Limb (tissue), 2 donors: ENCODE data around the gene PPP2R3B.
A peak's percentile ranks its signal among the peaks of the same experiment; 100 is the strongest.
"Not testable (repeated sequence)": the region's sequence is repeated elsewhere in the genome, so short reads cannot be mapped to it uniquely, and the experiment has no call there.

Experiments
- DNase-seq, 2 donors: peaks; one replicate each; pipeline ENCODE4 v3.0.0-alpha.2; 2016; ENCODE audit errors: extremely low spot score in 2 of 2

PPP2R3B gene, protein sequence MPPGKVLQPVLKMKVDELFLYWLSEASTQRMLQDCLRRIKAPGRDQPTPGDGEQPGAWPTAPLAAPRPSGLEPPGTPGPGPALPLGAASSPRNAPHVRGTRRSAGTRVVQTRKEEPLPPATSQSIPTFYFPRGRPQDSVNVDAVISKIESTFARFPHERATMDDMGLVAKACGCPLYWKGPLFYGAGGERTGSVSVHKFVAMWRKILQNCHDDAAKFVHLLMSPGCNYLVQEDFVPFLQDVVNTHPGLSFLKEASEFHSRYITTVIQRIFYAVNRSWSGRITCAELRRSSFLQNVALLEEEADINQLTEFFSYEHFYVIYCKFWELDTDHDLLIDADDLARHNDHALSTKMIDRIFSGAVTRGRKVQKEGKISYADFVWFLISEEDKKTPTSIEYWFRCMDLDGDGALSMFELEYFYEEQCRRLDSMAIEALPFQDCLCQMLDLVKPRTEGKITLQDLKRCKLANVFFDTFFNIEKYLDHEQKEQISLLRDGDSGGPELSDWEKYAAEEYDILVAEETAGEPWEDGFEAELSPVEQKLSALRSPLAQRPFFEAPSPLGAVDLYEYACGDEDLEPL

DNA sequence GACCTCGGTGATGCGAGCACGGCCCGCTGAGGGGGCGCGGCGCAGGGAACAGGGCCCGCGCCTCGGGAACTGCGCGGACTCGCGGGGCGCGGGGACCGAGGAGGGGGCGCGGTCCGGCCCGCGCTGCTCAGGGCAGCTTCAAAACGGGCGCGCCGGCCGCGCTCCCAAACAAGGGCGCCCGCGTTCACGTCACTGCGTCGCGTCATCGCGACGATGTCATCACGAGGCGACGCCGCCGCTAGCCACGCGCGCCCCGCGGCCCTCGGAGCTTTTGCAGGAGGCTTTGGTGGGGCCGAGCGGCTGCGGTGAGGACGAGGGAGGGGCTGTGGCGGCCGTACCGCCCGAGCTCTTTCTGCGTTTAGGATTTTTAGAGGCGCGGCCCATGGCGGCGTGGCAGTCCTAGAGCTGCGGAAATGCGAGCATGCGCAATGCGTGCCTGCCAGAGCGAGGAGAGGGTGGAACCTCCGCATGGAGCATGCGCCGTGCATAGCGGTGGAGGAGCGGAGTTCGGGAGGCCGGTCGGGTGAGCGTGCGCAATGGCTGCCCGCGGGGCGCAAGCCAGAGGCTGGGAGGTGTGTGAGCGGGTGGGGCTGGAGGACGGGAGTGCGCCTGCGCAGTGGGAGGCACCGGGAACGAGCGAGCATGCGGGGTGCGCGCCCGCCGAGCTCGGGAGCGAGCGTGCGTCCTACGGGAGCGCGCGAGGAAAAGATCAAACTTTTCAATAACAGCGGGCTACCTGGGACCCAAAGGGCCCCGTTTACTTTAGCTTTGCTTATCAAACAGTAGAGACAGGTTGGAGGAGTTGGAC, at the start of gene PPP2R3B:
TSS of gene PPP2R3B (minus strand) at position 140 of the 808 bp plus-strand sequence. CDS start 216 bp downstream, outside the sequence.
- peak; percentile 98 to 99 for DNase-seq

DNA sequence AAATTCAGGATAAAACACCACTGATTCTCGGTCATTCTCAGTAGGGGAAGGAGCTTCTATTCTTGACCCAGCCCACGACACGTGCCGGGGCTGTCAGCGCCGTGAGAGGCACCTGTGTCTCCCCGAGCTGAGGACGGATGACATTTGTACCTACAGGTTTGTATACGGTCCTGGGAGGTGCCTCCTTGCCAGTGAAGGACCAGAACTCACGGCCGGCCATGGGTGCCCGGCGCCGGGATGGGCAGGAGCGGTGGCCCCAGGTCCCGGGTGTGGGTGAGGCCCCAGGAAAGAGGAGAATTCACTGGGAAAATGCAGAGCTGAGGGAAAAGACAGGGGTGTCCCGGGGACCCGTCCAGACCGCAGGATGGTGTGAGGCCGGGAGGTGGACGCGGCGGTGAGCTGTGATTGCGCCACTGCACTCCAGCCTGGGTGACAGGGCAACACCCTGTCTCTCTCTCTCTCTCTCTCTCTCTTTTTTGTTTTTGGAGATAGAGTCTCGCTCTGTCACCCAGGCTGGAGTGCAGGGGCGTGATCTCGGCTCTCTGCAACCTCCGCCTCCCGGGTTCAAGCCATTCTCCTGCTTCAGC, 48.9 kb upstream of the PPP2R3B start:
- no peak for DNase-seq

DNA sequence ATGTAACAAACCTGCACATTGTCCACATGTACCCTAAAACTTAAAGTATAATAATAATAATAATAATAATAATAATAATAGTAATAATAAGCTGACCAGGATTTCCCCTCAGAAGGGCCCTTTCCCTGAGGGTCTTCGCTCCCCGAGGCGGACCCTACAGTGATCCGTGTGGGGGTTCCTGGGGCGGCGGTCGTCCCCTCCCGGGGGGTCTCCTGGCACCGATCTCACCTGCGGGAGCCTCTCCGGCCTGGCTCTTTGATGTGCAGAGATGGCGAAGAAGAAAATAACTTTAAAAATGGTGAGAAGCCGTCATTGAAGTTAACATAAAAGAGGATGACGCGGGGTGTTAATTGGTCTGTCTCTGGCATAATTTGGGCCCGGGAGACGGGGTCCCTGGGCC, 48.2 kb upstream of the PPP2R3B start:
- no peak for DNase-seq

DNA sequence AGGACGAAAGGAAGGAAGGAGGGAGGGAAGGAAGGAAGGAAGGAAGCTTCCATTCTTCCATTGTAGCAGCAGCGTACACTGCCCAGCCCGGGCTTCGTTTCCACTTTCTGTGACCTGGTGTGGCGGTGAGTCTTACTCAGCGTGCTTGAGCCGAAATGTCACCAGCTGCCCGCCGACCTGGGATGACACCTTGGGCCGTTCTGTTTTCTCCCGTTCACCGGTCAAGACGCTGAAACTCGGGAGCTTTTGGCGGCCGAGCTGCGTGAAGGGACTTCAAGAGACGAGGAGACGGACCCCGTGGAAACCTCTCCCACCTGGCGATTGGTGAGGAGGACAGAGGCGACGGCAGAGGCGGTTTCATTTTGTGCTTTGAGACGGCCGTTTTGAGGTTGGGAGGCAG, 47.1 kb upstream of the PPP2R3B start:
- no peak for DNase-seq

DNA sequence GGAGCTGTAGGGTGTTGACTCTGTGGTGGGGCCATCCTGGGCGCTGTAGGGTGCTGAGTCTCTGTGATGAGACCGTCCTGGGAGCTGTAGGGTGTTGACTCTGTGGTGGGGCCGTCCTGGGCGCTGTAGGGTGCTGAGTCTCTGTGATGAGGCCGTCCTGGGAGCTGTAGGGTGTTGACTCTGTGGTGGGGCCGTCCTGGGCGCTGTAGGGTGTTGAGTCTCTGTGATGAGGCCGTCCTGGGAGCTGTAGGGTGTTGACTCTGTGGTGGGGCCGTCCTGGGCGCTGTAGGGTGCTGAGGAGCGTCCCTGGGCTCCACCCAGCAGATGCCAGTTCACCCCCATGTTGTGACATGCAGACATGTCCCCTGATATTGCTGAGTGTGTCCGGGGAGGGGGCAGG, 46.0 kb upstream of the PPP2R3B start:
- not testable (repeated sequence) for DNase-seq

DNA sequence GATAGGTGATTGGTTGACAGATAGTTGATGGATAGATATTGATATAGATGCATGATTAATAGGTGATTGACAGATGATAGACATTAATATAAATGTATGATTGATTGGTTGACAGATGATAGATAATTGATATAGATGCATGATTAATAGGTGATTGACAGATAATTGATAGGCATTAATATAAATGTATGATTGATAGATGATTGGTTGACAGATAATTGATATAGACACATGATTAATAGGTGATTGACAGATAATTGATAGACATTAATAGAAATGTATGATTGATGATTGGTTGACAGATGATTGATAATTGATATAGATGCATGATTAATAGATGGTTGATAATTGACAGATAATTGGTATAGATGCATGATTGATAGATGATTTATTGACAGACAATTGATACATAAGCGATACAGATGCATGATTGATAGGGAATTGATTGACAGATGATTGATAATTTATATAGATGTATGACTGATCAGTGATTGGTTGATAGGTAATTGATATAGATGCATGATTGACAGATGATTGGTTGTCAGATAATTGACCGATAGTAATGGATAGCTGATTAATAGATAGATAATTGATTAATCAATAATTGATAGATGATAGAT, 44.9 kb upstream of the PPP2R3B start:
- no peak for DNase-seq

DNA sequence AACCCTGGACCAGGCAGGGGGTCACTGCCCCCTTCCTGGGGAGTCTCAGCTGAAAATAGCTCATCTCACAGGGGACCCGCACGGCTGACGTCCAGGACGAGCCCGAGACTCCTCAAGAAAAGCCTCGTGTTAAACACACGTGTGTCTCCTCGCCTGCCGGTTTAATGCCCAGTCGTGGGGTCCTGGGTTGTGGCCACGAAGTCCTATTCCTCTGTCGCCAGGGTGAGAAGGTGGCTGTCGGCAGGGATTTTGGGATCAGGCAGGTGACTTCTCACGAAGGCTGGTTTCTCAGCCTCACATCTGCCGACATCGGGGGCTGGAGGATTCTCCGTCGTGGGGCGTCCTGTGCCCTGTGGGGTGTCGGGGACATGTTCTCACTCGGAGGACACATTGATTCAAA, 44.3 kb upstream of the PPP2R3B start:
- DNase-seq: no peak

DNA sequence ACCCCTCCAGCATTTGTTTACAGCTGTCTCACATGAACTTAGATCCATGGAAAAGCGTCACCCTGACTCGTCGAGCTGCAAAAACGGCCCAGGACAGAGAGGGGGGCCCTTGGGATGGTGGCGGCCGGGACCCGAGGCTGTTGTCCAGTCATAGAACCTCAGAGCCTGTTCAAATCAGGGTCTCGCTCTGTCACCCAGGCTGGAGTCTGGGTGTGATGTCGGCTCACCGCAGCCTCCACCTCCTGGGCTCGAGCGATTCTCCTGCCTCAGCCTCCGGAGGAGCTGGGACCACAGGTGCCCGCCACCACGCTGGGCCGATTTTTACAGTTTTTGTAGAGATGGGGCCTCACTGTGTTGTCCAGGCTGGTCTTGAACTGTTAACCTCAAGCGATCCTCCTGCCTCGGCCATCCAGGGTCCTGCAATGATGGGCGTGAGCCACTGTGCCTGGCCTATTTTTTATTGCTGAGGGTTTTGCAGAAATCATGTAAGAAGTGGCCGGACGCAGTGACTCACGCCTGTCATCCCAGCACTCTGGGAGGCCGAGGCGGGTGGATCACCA, 42.6 kb upstream of the PPP2R3B start:
- no peak for DNase-seq

DNA sequence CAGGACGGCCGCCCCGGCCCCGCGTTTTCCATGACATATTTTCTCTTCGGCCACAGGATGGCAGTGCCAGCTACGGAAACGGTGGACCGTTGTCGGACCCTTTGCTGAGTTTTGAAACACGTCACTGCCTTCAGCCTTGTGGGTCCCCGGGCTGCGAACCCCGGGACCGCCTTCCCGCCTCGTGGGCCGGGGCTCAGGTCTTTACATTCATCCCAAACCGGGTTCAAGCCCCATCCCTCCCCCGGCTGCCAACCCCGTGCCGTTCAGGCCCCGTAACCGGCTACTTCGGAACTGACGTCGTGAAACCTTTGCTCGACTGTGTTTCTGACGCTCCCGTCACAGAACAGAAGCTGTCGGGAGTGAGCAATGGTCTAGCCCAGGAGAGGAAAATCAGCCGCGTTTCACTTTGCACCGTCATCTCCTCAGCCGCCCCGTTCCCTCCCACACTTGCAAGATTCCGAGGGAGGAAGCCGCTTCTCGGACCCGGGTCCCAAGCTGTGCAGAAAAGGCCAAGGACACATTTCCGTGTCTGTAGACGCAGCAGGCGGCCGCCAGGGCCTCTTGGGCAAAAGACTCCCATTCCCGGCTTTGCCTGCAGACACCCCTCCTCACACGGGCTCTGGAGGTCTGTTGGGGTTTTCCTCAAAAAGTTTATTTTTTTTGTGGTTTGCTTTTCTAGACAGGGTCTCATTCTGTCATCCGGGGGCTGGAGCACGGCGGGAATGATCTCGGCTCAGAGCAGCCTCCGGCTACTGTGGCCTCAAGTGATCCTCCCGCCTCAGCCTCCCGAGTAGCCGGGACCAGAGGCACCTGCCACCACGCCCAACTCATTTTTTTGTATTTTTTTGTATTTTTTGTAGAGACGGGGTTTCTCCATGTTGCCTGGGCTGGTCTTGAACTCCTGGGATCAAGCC, 41.4 kb upstream of the PPP2R3B start:
- peak; percentile 51 to 79 for DNase-seq

DNA sequence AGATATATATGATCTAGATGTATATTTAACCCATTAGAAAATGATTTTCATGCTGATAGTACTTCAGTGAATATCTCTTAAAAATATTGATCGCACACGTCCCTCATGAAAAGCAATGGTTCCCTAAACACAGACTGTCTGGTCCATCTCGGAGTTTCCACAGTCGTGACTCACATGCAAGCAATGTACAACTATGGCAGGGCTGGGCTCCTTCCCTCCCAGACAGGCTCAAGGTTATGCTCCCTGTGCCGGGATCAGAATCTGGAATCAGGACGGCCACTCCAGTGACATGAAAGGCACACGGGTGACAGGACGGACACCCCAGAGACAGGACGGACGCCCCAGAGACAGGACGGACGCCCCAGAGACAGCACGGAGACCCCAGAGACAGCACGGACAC, 40.2 kb upstream of the PPP2R3B start:
- no peak for DNase-seq

DNA sequence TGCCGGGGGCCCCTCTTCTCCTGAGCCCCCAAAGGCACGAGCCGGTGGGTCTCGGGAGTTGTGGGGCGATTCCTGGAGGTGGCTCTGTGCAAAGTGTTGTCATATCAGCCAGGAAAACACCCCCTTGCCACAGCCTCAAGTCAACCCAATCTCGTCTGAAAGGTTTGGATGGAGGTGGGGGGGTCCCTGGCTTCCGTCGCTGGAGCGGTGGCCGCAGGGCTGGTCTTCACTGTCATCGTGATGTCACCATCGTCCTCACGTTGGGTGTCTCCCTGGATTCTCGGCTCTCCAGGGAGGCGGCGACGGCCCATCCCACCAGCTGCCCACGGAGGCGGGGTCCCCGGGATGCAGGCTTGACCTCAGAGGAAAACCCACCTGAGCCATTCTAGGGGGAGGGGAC, 38.3 kb upstream of the PPP2R3B start:
- DNase-seq: no peak

DNA sequence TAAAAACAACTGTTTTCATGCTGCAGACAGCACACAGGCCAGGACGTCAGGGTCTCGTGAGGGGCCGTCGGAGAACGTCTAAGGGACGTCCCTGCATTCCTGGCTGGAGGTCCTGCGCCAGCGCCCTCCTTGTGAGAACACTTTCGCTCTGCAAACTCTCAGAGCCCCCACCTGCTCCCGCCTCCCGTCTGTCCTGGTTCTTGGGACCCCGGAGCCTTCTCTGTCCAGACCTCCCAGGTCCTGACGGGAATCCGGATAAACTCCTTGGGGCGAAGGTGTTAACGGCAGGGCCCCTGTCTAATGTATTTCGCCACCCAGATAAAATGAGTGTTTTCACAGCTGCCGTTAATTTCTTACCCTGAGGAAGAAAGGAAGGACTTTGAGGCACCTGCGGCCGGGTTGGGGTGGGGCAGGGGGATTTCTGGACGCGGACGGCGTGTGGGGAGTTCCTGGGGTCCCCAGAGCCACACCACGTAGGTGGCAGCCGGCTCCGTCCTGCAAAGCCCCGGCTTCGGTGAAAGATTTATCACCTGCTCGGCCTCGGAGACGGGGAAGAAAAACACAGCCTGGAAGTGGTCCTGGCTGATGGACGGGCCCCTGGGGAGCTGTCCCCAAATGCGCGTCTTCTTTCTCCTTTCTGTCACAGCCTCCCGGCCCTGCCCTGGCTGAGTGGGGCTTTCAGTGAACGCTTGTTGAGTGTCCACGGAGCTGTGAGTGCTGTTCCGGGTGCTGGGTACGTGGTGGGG, 35.1 kb upstream of the PPP2R3B start:
- DNase-seq: no peak

DNA sequence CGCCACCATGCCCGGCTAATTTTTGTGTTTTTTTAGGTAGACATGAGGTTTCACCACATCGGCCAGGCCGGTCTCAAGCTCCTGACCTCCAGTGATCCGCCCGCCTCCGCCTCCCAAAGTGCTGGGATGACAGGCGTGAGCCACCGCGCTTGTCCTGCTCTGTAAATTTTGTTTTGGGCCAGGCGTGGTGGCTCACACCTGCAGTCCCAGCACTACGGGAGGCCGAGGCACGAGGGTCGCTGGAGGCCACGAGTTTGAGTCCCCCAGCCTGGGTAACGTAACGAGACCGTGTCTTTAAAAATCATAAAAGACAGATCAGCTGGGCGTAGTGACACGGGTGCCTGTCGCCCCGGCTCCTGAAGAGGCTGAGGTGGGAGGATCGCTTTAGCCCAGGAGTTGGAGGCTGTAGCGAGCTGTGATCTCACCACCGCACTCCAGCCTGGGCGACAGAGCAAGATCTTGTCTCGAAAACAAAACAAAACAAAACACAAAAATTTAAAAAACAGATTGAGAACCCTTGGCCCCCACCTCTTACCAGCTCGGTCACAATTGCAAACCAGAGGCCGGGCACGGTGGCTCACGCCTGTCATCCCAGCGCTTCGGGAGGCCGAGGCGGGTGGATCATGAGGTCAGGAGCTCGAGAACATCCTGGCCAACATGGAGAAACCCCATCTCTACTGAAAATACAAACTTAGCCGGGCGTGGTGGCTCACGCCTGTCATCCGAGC, 34.0 kb upstream of the PPP2R3B start:
- no peak for DNase-seq

DNA sequence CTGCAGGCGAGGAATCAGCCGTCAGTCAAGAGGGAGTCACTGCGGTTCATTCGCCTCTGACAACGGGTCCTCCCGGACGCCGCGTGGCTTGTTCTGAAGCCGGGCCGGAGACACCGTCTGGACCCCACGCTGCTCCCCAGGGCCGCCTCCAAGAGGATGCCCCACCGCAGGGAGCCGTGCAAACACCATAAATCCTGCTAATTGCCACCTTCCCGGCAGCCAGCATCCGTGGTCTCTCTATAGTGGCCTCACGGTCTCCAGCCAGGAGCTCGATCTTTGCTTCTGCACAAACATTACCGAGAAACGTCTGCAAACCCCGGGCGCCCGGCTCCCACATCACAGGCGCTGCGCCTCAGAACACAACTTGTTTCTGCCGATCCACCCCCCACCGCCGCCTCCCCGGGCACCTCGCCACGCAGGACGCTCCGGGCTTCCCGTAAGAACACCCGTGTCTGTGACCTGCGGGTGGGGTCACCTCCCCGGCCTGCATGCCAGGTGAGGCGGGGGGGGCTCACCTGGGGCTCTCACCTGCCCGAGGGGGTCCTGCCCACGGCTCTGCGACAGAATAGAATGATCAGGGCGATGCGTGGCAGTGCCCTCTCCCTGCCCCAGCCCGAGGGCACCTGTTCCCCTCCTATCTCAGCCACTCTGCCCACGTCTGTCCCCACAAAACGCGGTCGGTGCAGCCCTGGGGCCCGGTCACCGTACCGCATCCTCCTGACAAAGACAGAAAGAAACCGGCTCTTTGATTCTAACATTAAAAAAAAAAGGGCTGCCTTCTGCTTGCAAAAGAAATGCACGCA, 32.4 kb upstream of the PPP2R3B start:
- DNase-seq: no peak

DNA sequence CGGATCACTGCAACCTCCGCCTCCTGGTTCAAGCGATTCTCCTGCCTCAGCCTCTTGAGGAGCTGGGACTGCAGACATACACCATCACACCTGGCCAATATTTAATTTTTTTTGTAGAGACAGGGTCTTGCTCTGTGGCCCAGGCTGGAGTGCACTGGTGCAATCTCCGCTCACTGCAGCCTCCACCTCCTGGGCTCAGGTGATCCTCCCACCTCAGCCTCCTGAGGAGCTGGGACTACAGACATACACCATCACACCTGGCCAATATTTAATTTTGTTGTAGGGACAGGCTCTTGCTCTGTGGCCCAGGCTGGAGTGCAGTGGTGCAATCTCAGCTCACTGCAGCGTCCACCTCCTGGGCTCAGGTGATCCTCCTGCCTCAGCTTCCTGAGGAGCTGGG, 28.8 kb upstream of the PPP2R3B start:
- DNase-seq: not testable (repeated sequence)

DNA sequence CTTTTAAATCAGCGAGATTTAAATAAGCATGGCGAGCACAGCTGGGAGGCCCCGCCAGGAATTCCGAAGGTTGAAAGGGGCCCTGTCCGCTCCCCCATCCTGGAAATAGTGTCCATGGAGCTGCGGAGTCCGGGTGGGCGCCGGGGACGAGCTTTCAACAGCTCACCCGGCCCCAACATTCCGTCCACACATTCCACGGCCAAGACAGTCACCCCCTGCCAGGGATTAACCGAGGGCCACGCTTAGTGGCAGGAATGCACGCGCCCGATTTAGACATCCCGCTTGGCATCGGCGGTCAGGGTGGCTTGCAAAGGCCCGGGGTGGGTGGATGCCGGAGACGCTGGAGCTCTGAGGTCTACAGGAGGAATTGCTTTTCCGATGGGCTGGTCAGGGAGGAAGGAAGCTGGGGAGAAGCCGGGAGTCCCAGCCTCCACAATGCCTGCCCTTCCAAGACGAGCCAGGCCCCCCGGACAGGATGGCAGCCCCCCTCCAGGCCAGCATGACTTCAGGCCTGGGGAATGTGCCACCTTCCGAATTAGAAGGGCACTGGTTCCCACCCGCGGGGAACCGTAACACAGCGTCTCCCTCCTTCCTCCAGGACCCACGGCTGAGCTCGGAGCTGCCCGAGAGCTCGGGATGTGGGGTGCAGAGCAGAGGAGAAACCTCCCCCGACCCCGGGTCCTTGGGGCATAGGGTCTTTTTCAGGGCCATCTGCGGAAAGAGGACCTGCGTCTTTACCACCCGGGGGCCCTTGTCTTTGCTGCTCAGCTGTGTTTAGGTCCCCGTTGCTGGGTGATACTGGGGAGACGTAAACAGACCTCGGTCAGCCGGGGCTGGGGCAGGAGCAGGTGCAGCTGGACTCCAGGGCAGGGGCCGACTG, 26.9 kb upstream of the PPP2R3B start:
- DNase-seq: peak; percentile 27 to 73

DNA sequence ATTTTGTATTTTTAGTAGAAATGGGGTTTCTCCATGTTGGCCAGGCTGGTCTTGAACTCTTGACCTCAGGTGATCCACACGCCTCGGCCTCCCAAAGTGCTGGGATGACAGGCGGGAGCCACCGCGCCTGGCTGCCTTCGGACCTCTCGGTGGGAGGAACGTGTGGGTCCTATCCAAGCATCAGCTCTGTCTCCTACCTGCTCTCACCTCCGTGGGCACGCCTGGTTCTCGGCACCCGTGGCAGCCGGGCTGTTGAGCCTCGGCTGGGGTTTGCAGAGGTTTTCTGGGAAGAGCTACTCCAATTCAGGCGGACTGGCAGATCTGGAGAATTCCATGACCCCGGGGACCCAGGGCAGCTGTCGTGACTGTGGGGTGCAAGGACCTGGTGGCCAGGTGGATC, 23.6 kb upstream of the PPP2R3B start:
- DNase-seq: no peak
